HepG2 (cell line): ENCODE measurements around the gene RHOBTB3. TPM values are rescaled to one million over a fixed set of nuclear protein-coding genes. Genes with fewer than 3 reads are reported as not detected.

Source experiments
- ATAC-seq: fragments of 200-7000 bp; cut with Tn5 transposase; 3 replicates; pipeline ENCODE4 v1.9.1; 2020; ENCODE audit warnings: mild to moderate bottlenecking, moderate library complexity
- BruUV-seq: library from RNA; stranded (reverse); fragments of 400-500 nt; replicated peaks from 2 replicates; lab custom pipeline; 2021; lab: Mats Ljungman, UMichigan
- CTCF ChIA-PET: fragments of 300-600 bp; formaldehyde crosslinking; extraction: SDS; loops from one replicate; lab custom pipeline; 2021; ENCODE audit warnings: low total read pairs, inconsistent platforms, low intra/inter-chr PET ratio; lab: Yijun Ruan, JAX
- POLR2A ChIA-PET: fragments of 350-600 bp; sonication (Branson Sonifier 250); formaldehyde crosslinking; loops from one replicate; lab custom pipeline; 2020; ENCODE audit warnings: antibody characterized with exemption, inconsistent platforms; lab: Yijun Ruan, JAX
- DNase-seq: peaks from one replicate; pipeline ENCODE4 v3.0.0-alpha.2; 2015; ENCODE audit warnings: low spot score
- FAIRE-seq: peaks from 3 replicates; lab custom pipeline; 2011; peaks lifted over from hg19 to GRCh38; lab: Jason Lieb, UNC
- H2AFZ ChIP-seq: one replicate; pipeline ENCODE4 v1.6.1; 2011; ENCODE audit warnings: low read length, inconsistent platforms
- H3K27ac ChIP-seq: fragments of 300-600 bp; 3 replicates; pipeline ENCODE4 v1.8.0; 2011; ENCODE audit warnings: mixed run types, mild to moderate bottlenecking, mixed read lengths, low read length, inconsistent platforms; ENCODE audit not compliant: insufficient read depth; ENCODE audit errors: extremely low read length
- H3K27me3 ChIP-seq, 2 experiments: fragments of 200-600 bp in 1 of 2; 2 replicates in 1 of 2; 3 replicates in 1 of 2; pipeline versions ENCODE4 v1.6.0 to v1.8.0; 2011; ENCODE audit warnings: low read length in 2 of 2, mild to moderate bottlenecking in 2 of 2, moderate library complexity in 2 of 2, inconsistent platforms in 1 of 2; ENCODE audit not compliant: insufficient read depth in 2 of 2, control insufficient read depth in 1 of 2
- H3K36me3 ChIP-seq, 2 experiments: fragments of 200-600 bp in 1 of 2; replicated peaks in 1 of 2; 2 replicates in 1 of 2; 3 replicates in 1 of 2; pipeline versions ENCODE4 v1.5.1 to v1.8.0; 2011; ENCODE audit warnings: low read length in 2 of 2, inconsistent platforms in 1 of 2; ENCODE audit not compliant: insufficient read depth in 2 of 2, control insufficient read depth in 1 of 2
- H3K4me1 ChIP-seq: 2 replicates; pipeline ENCODE4 v1.5.1; 2012; ENCODE audit warnings: low read length, inconsistent platforms; ENCODE audit not compliant: insufficient read depth
- H3K4me2 ChIP-seq: 2 replicates; pipeline ENCODE4 v1.6.0; 2011; ENCODE audit warnings: low read depth, low read length, inconsistent platforms
- H3K4me3 ChIP-seq, 3 experiments: fragments of 200-600 bp in 1 of 3; sonication (generic), shearing (Covaris generic) in 1 of 3; replicated peaks in 1 of 3; 2 replicates each; pipeline ENCODE4 v1.5.1; 2011 to 2016; ENCODE audit warnings: low read length in 3 of 3, inconsistent platforms in 2 of 3, low read depth in 2 of 3, mild to moderate bottlenecking in 2 of 3, control low read depth in 1 of 3, mixed read lengths in 1 of 3; ENCODE audit not compliant: insufficient read depth in 1 of 3
- H3K79me2 ChIP-seq: one replicate; pipeline ENCODE4 v1.6.1; 2011; ENCODE audit warnings: low read length, inconsistent platforms; ENCODE audit not compliant: insufficient read depth
- H3K9ac ChIP-seq: 2 replicates; pipeline ENCODE4 v1.6.0; 2011; ENCODE audit warnings: mild to moderate bottlenecking, low read depth, low read length, inconsistent platforms; ENCODE audit not compliant: insufficient read depth
- H3K9me3 ChIP-seq: 2 replicates; pipeline ENCODE4 v1.5.1; 2012; ENCODE audit warnings: mild to moderate bottlenecking, low read length
- H4K20me1 ChIP-seq: 2 replicates; pipeline ENCODE4 v1.6.0; 2011; ENCODE audit warnings: inconsistent platforms, mild to moderate bottlenecking, low read length, moderate library complexity; ENCODE audit not compliant: insufficient read depth
- SNAI1 ChIP-seq: sonication (generic); formaldehyde crosslinking; IDR thresholded peaks from 2 replicates; pipeline ENCODE4 v1.5.0; 2020; ENCODE audit warnings: mild to moderate bottlenecking, missing genetic modification reagents, borderline replicate concordance
- ZBTB34 ChIP-seq: sonication (generic); formaldehyde crosslinking; IDR thresholded peaks from 2 replicates; pipeline ENCODE4 v1.8.0; 2022; ENCODE audit warnings: mild to moderate bottlenecking, missing genetic modification reagents
- ZNF382 ChIP-seq: sonication (generic); formaldehyde crosslinking; IDR thresholded peaks from 2 replicates; pipeline ENCODE4 v1.5.0; 2020; ENCODE audit warnings: missing genetic modification reagents, mild to moderate bottlenecking, borderline replicate concordance
- ZSCAN5A ChIP-seq: sonication (generic); formaldehyde crosslinking; IDR thresholded peaks from 2 replicates; pipeline ENCODE4 v1.8.0; 2022; ENCODE audit warnings: mild to moderate bottlenecking, missing genetic modification reagents, borderline replicate concordance
- WGBS: methylation state at CpG from one replicate; pipeline ENCODE4 v1.1.6; 2017; ENCODE audit warnings: low lambda C conversion rate; 5-methylcytosine and 5-hydroxymethylcytosine counted together
- in situ Hi-C: cut with HindIII; loops from 2 replicates; pipeline ENCODE4 v1.10.0; 2017; ENCODE audit warnings: low pct_unique_long_range_greater_than_20kb; ENCODE audit not compliant: extremely low pct_ligation_motif_present
- intact Hi-C: fragments of 100-400 bp; cut with micrococcal nuclease; formaldehyde crosslinking; loops from one replicate; pipeline ENCODE4 v1.10.0; 2022; ENCODE audit not compliant: unreplicated experiment
- polyA plus RNA-seq, 8 experiments: library from polyadenylated mRNA; depleted of rRNA in 3 of 8; stranded (reverse) in 7 of 8; unstranded in 1 of 8; fragments of >200 nt; fragmentation: Illumina TruSeq in 4 of 8; extraction: Trizol in 4 of 8; gene quantifications; 2 replicates each; pipeline versions ENCODE4 v1.2.1 to v1.2.3, GENCODE V29; 2011 to 2016; ENCODE audit warnings: low read depth in 4 of 8, missing spikeins in 1 of 8, mixed read lengths in 1 of 8; ENCODE audit not compliant: insufficient read depth in 1 of 8
- total RNA-seq, 5 experiments: library from RNA; depleted of rRNA; stranded (reverse); fragments of >200 nt; fragmentation: Illumina TruSeq; extraction: Trizol; gene quantifications; 2 replicates each; pipeline ENCODE4 v1.2.3, GENCODE V29; 2016; ENCODE audit warnings: low read depth in 1 of 5

Gene RHOBTB3
- total and polyA plus RNA-seq, 2 of the 13 experiments (the other 11 are each of a cell fraction or from before 2014, with no cell fraction given): 31.6 to 35.4 TPM

- intact Hi-C loops: no loop called here
- POLR2A ChIA-PET: no interaction called here
- 93% methylated on average over 7 of the region's 7 CpGs for WGBS
- H3K4me2 ChIP-seq: no peak overlapping the region
- in situ Hi-C loops: loop anchor here (5.0 kb wide), 1 partner anchor 68 kb away; no protein-coding TSS in a partner anchor
- no peaks in the 10 kb centered on the region for H3K9me3 ChIP-seq
- no peaks in the 10 kb centered on the region for H3K79me2 ChIP-seq
- no peak for FAIRE-seq
- H3K9ac ChIP-seq: no peak overlapping the region
- ATAC-seq: no peak
- no peak overlapping the region for H3K27ac ChIP-seq
- no peaks in the 10 kb centered on the region for H3K27me3 ChIP-seq
- peaks cover 1 to 6% of the 10 kb centered on the region in 2 experiments; a peak in 2 of 5 replicates for H3K36me3 ChIP-seq
- TF ChIP-seq ZNF382 (no peak), ZSCAN5A (CRISPR knock-in tag) (no peak)
- DNase-seq: no peak
- no peak overlapping the region for H2AFZ ChIP-seq
- BruUV-seq: no TSS peak
- no peak overlapping the region for H3K4me3 ChIP-seq
- CTCF ChIA-PET: no interaction called here
- peaks cover 7% of the 10 kb centered on the region for H3K4me1 ChIP-seq
- H4K20me1 ChIP-seq: no peaks in the 10 kb centered on the region
Measured at GRCh38 chr5:95778713-95779436, 47.7 kb downstream of the RHOBTB3 start.

GRCh38 chr5:95779611-95780010 lies 48.5 kb downstream of the RHOBTB3 start:
- no peaks in the 10 kb centered on the region for H4K20me1 ChIP-seq
- no peak overlapping the region for H3K9ac ChIP-seq
- H3K27me3 ChIP-seq: no peaks in the 10 kb centered on the region
- DNase-seq (no peak), FAIRE-seq (no peak), ATAC-seq (no peak)
- CTCF ChIA-PET: interaction anchor here (3.1 kb wide), 1 partner anchor 67 kb away, joined by 73 read pairs; no protein-coding TSS in a partner anchor
- POLR2A ChIA-PET: no interaction called here
- no TSS peak for BruUV-seq
- H3K4me3 ChIP-seq: no peak overlapping the region
- TF ChIP-seq ZBTB34 (CRISPR knock-in tag): no peak
- no peak for TF ChIP-seq SNAI1 (CRISPR knock-in tag)
- peaks cover 1 to 7% of the 10 kb centered on the region in 2 experiments; a peak in 3 of 5 replicates for H3K36me3 ChIP-seq
- in situ Hi-C loops: loop anchor here (5.0 kb wide), 1 partner anchor 68 kb away; no protein-coding TSS in a partner anchor
- no peak overlapping the region for H3K27ac ChIP-seq
- H3K4me2 ChIP-seq: no peak overlapping the region
- H2AFZ ChIP-seq: no peak overlapping the region
- 91% methylated on average over 2 of the region's 2 CpGs for WGBS
- peaks cover 6% of the 10 kb centered on the region; the same call in 1 of the 2 replicates for H3K4me1 ChIP-seq
- intact Hi-C loops: loop anchor here (2.0 kb wide), 1 partner anchor 115 kb away; no protein-coding TSS in a partner anchor
- no peaks in the 10 kb centered on the region for H3K9me3 ChIP-seq
- no peaks in the 10 kb centered on the region for H3K79me2 ChIP-seq
